Suprapubic skin (tissue), 4 donors: ENCODE results near the gene PPP2R2C. TPM values are rescaled to one million over a fixed set of nuclear protein-coding genes. Genes with fewer than 3 reads are reported as not detected.
A peak's percentile ranks its signal among the peaks of the same experiment; 100 is the strongest.

ENCODE experiments used
- DNase-seq, 2 donors: peaks; one replicate each; pipeline ENCODE4 v3.0.0-alpha.2; 2019; ENCODE audit warnings: low spot score in 2 of 2
- H3K27ac ChIP-seq: fragments of 200-600 bp; sonication (generic); one replicate; pipeline ENCODE4 v1.5.1; 2019
- H3K27me3 ChIP-seq: fragments of 200-600 bp; sonication (generic); one replicate; pipeline ENCODE4 v1.5.1; 2019
- H3K36me3 ChIP-seq: fragments of 200-600 bp; sonication (generic); one replicate; pipeline ENCODE4 v1.5.1; 2019
- H3K4me1 ChIP-seq: fragments of 200-600 bp; sonication (generic); one replicate; pipeline ENCODE4 v1.5.1; 2019
- H3K4me3 ChIP-seq: fragments of 200-600 bp; sonication (generic); one replicate; pipeline ENCODE4 v1.5.1; 2019; ENCODE audit warnings: mild to moderate bottlenecking
- H3K9me3 ChIP-seq: fragments of 200-600 bp; sonication (generic); one replicate; pipeline ENCODE4 v1.5.1; 2019
- CTCF ChIP-seq, 2 donors: fragments of 200-600 bp in 1 of 2; fragments of 450-650 bp in 1 of 2; sonication (generic) in 1 of 2; IDR thresholded peaks; one replicate each; pipeline ENCODE4 v1.5.1; 2016 to 2019; ENCODE audit warnings: antibody characterized with exemption in 2 of 2, mild to moderate bottlenecking in 1 of 2, moderate library complexity in 1 of 2
- EP300 ChIP-seq: sonication (generic); formaldehyde crosslinking; IDR thresholded peaks from one replicate; pipeline ENCODE4 v1.6.1; 2017; ENCODE audit warnings: antibody characterized with exemption
- POLR2A ChIP-seq, 2 donors: fragments of 450-650 bp; IDR thresholded peaks; one replicate each; pipeline ENCODE4 v1.6.1; 2017; ENCODE audit warnings: antibody characterized with exemption in 2 of 2, mild to moderate bottlenecking in 2 of 2, moderate library complexity in 2 of 2
- POLR2AphosphoS5 ChIP-seq, 3 donors: sonication (generic); formaldehyde crosslinking; IDR thresholded peaks; one replicate each; pipeline ENCODE4 v1.6.1; 2017; ENCODE audit warnings: antibody characterized with exemption in 3 of 3
- WGBS: methylation state at CpG from one replicate; pipeline ENCODE4 v1.1.5; 2018; 5-methylcytosine and 5-hydroxymethylcytosine counted together
- total RNA-seq, 4 donors: library from RNA; depleted of rRNA; stranded (reverse); fragments of >200 nt; gene quantifications; one replicate each; pipeline ENCODE4 v1.1.0, GENCODE V29; 2016

Gene PPP2R2C
- total RNA-seq, 4 donors from 2014 or later, result 42.5 to 81.5 (median 61.0) TPM

- H3K4me1 ChIP-seq, result no peaks in the 10 kb centered on the region
- DNase-seq, result no peak
- no peaks in the 10 kb centered on the region for H3K36me3 ChIP-seq
- no peak overlapping the region for H3K4me3 ChIP-seq
- H3K27ac ChIP-seq, result no peak overlapping the region
- peaks cover 5% of the 10 kb centered on the region for H3K27me3 ChIP-seq
- TF ChIP-seq POLR2A (IDR thresholded peaks at IDR 0.05) (no peak), CTCF (IDR thresholded peaks at IDR 0.05) (no peak), EP300 (no peak)
- 83% methylated on average over 8 of the region's 9 CpGs for WGBS
- no peaks in the 10 kb centered on the region for H3K9me3 ChIP-seq
Observed at GRCh38 chr4:6516281-6516680, 43.9 kb upstream of the PPP2R2C start.

GRCh38 chr4:6513678-6514077 lies 41.3 kb upstream of the PPP2R2C start:
- peaks cover 5% of the 10 kb centered on the region for H3K27me3 ChIP-seq
- H3K4me1 ChIP-seq, result no peaks in the 10 kb centered on the region
- H3K27ac ChIP-seq, result no peak overlapping the region
- 86% methylated on average over 3 of the region's 3 CpGs for WGBS
- TF ChIP-seq POLR2A (IDR thresholded peaks at IDR 0.05) (no peak), EP300 (no peak), POLR2AphosphoS5 (IDR thresholded peaks at IDR 0.05) (no peak), CTCF (IDR thresholded peaks at IDR 0.05) (no peak)
- H3K9me3 ChIP-seq, result no peaks in the 10 kb centered on the region
- H3K36me3 ChIP-seq, result no peaks in the 10 kb centered on the region
- H3K4me3 ChIP-seq, result no peak overlapping the region
- DNase-seq, result no peak

- DNase-seq, result peak in 1 of 2 donors; percentile 16
Observed at GRCh38 chr4:6509587-6509986, 37.2 kb upstream of the PPP2R2C start.

GRCh38 chr4:6507345-6507744 lies 34.9 kb upstream of the PPP2R2C start:
- peak in 1 of 2 donors; percentile 49 for DNase-seq
- Histone ChIP-seq H3K9me3 (peaks cover 15% of the 10 kb centered on the region), H3K27ac (no peak overlapping the region), H3K4me1 (no peaks in the 10 kb centered on the region), H3K36me3 (no peaks in the 10 kb centered on the region), H3K27me3 (no peaks in the 10 kb centered on the region), H3K4me3 (no peak overlapping the region)
- no peak for TF ChIP-seq POLR2AphosphoS5 (IDR thresholded peaks at IDR 0.05)
- TF ChIP-seq EP300, result no peak
- no peak for TF ChIP-seq CTCF (IDR thresholded peaks at IDR 0.05)
- TF ChIP-seq POLR2A (IDR thresholded peaks at IDR 0.05), result no peak
- WGBS, result 82% methylated on average over 3 of the region's 4 CpGs

More at GRCh38 chr4:6509587-6509986, 37.2 kb upstream of the PPP2R2C start:
- Histone ChIP-seq H3K27me3 (no peaks in the 10 kb centered on the region), H3K4me3 (no peak overlapping the region), H3K27ac (no peak overlapping the region), H3K4me1 (no peaks in the 10 kb centered on the region), H3K9me3 (peaks cover 7% of the 10 kb centered on the region), H3K36me3 (no peaks in the 10 kb centered on the region)
- WGBS, result 81% methylated on average over 7 of the region's 7 CpGs
- TF ChIP-seq POLR2AphosphoS5 (IDR thresholded peaks at IDR 0.05) (no peak), EP300 (no peak), POLR2A (IDR thresholded peaks at IDR 0.05) (no peak), CTCF (IDR thresholded peaks at IDR 0.05) (no peak)

- Histone ChIP-seq H3K4me3 (no peak overlapping the region), H3K4me1 (no peaks in the 10 kb centered on the region), H3K36me3 (no peaks in the 10 kb centered on the region), H3K9me3 (peaks cover 15% of the 10 kb centered on the region), H3K27ac (no peak overlapping the region), H3K27me3 (peaks cover 1% of the 10 kb centered on the region)
- TF ChIP-seq EP300, result no peak
- no peak for TF ChIP-seq CTCF (IDR thresholded peaks at IDR 0.05)
- no peak for TF ChIP-seq POLR2A (IDR thresholded peaks at IDR 0.05)
- TF ChIP-seq POLR2AphosphoS5 (IDR thresholded peaks at IDR 0.05), result no peak
- 84% methylated on average over 2 of the region's 3 CpGs for WGBS
- DNase-seq, result peak in 1 of 2 donors; percentile 29
Observed at GRCh38 chr4:6506616-6507140, 34.3 kb upstream of the PPP2R2C start.
